A549 (cell line): ENCODE measurements around the gene DARS1. TPM values are rescaled to one million over a fixed set of nuclear protein-coding genes. Genes with fewer than 3 reads are reported as not detected.
"Not testable (repeated sequence)": the region's sequence is repeated elsewhere in the genome, so short reads cannot be mapped to it uniquely, and the experiment has no call there.

ENCODE experiments used
- ATAC-seq, 2 experiments: fragments of 200-7000 bp in 1 of 2; fragments of >200 bp in 1 of 2; cut with Nextera tagmentation in 1 of 2; cut with Tn5 transposase in 1 of 2; 3 replicates each; pipeline versions ENCODE4 v1.8.0 to v1.9.1; 2018 to 2020; ENCODE audit warnings: mild to moderate bottlenecking in 1 of 2, moderate library complexity in 1 of 2
- CTCF ChIA-PET: fragments of 300-600 bp; sonication (Branson Sonifier 250); formaldehyde crosslinking; extraction: SDS; loops from one replicate; lab custom pipeline; 2021; ENCODE audit warnings: antibody characterized with exemption, inconsistent platforms; lab: Yijun Ruan, JAX
- POLR2A ChIA-PET: fragments of 350-600 bp; formaldehyde crosslinking; extraction: SDS; loops from one replicate; lab custom pipeline; 2021; ENCODE audit warnings: antibody characterized with exemption, inconsistent platforms; lab: Yijun Ruan, JAX
- DNase-seq, 2 experiments: peaks; one replicate each; pipeline versions ENCODE4 v3.0.0 to v3.0.0-alpha.2; 2011 to 2016; ENCODE audit warnings: low read depth in 1 of 2, low spot score in 1 of 2
- FAIRE-seq: peaks from 2 replicates; lab custom pipeline; 2011; peaks lifted over from hg19 to GRCh38; lab: Jason Lieb, UNC
- H3K27ac ChIP-seq, 2 experiments: fragments of >200 bp; sonication (Bioruptor Twin); formaldehyde crosslinking; 3 replicates each; pipeline ENCODE4 v1.5.1; 2016 to 2017
- H3K4me1 ChIP-seq: fragments of >200 bp; sonication (Bioruptor Twin); formaldehyde crosslinking; 3 replicates; pipeline ENCODE4 v1.6.1; 2016
- H3K4me2 ChIP-seq: fragments of >200 bp; sonication (Bioruptor Twin); formaldehyde crosslinking; 3 replicates; pipeline ENCODE4 v1.6.1; 2016
- H3K4me3 ChIP-seq: fragments of >200 bp; sonication (Bioruptor Twin); formaldehyde crosslinking; 3 replicates; pipeline ENCODE4 v1.5.1; 2016
- H3K9me3 ChIP-seq: fragments of >200 bp; sonication (Bioruptor Twin); formaldehyde crosslinking; 3 replicates; pipeline ENCODE4 v1.6.1; 2016
- ATOH8 ChIP-seq: fragments of 250-450 bp; sonication (Bioruptor Pico); IDR thresholded peaks from 2 replicates; pipeline ENCODE4 v1.5.0; 2020; ENCODE audit warnings: low read depth, mild to moderate bottlenecking, moderate library complexity
- BCL3 ChIP-seq: fragments of >200 bp; sonication (Bioruptor Twin); formaldehyde crosslinking; IDR thresholded peaks from 3 replicates; pipeline ENCODE4 v1.6.1; 2016
- CBX2 ChIP-seq: fragments of 200-600 bp; sonication (generic); IDR thresholded peaks from 2 replicates; pipeline ENCODE4 v1.6.1; 2016; ENCODE audit warnings: low read depth, mild to moderate bottlenecking, borderline replicate concordance
- CHD2 ChIP-seq: fragments of 150-350 bp; IDR thresholded peaks from 2 replicates; pipeline ENCODE4 v1.6.1; 2014; ENCODE audit warnings: low read length; ENCODE audit not compliant: partially characterized antibody
- GATA3 ChIP-seq: IDR thresholded peaks from 2 replicates; pipeline ENCODE4 v1.6.1; 2012; ENCODE audit warnings: borderline replicate concordance
- HDAC2 ChIP-seq: fragments of 200-600 bp; sonication (generic); IDR thresholded peaks from 2 replicates; pipeline ENCODE4 v1.6.1; 2016
- JUN ChIP-seq, 2 experiments: fragments of >200 bp; sonication (Bioruptor Twin); formaldehyde crosslinking; IDR thresholded peaks; 2 replicates in 1 of 2; 3 replicates in 1 of 2; pipeline ENCODE4 v1.6.1; 2016 to 2017
- KDM5A ChIP-seq: fragments of 200-600 bp; sonication (generic); IDR thresholded peaks from 2 replicates; pipeline ENCODE4 v1.6.1; 2016; ENCODE audit warnings: antibody characterized with exemption, mild to moderate bottlenecking
- MAX ChIP-seq: IDR thresholded peaks from 2 replicates; pipeline ENCODE4 v1.6.1; 2012
- MAZ ChIP-seq: fragments of 150-350 bp; IDR thresholded peaks from 2 replicates; pipeline ENCODE4 v1.6.1; 2014; ENCODE audit warnings: antibody characterized with exemption, low read depth, low read length, borderline replicate concordance
- PBX3 ChIP-seq: IDR thresholded peaks from 2 replicates; pipeline ENCODE4 v1.6.1; 2012
- PHF8 ChIP-seq: fragments of 200-600 bp; sonication (generic); IDR thresholded peaks from 2 replicates; pipeline ENCODE4 v1.6.1; 2016; ENCODE audit warnings: low read depth, mild to moderate bottlenecking, antibody characterized with exemption, moderate library complexity, borderline replicate concordance
- REST ChIP-seq: fragments of 200-600 bp; sonication (generic); IDR thresholded peaks from 2 replicates; pipeline ENCODE4 v1.6.1; 2016; ENCODE audit warnings: antibody characterized with exemption, mild to moderate bottlenecking, moderate library complexity
- SREBF2 ChIP-seq: fragments of 450-650 bp; IDR thresholded peaks from 2 replicates; pipeline ENCODE4 v1.6.1; 2014; ENCODE audit warnings: mild to moderate bottlenecking, moderate library complexity
- TP53 ChIP-seq: fragments of 250-450 bp; sonication (Bioruptor Pico); IDR thresholded peaks from 2 replicates; pipeline ENCODE4 v1.5.0; 2021; ENCODE audit warnings: mild to moderate bottlenecking, moderate library complexity
- USF2 ChIP-seq: fragments of 450-650 bp; IDR thresholded peaks from 2 replicates; pipeline ENCODE4 v1.6.1; 2014; ENCODE audit warnings: antibody characterized with exemption
- ZFP36 ChIP-seq: fragments of 450-650 bp; IDR thresholded peaks from 2 replicates; pipeline ENCODE4 v1.6.1; 2014; ENCODE audit warnings: borderline replicate concordance; ENCODE audit not compliant: partially characterized antibody
- WGBS: methylation state at CpG from one replicate; pipeline ENCODE4 v1.1.6; 2017; ENCODE audit errors: missing lambda C conversion rate; 5-methylcytosine and 5-hydroxymethylcytosine counted together
- polyA plus RNA-seq, 4 experiments: library from polyadenylated mRNA; depleted of rRNA in 3 of 4; stranded (reverse); fragments of >200 nt; fragmentation: RNase III in 1 of 4; extraction: RNeasy Plus Mini Kit Qiagen cat#74134 plus additional on column Dnase treatment in 1 of 4; gene quantifications; 2 replicates in 3 of 4; 3 replicates in 1 of 4; pipeline ENCODE4 v1.2.3, GENCODE V29; 2011 to 2017

The DARS1 gene
- polyA plus RNA-seq, 2 of the 4 experiments (the other 2 are of a cell fraction), result 83.8 to 130 TPM

GRCh38 chr2:135885709-135886108 lies 99.7 kb downstream of the DARS1 start:
- CTCF ChIA-PET, result interaction anchor here (1.0 kb wide), 1 partner anchor 19 kb away, joined by 3 read pairs; no protein-coding TSS in a partner anchor

GRCh38 chr2:135882415-135882814 lies 103.0 kb downstream of the DARS1 start:
- no peak for TF ChIP-seq CBX2
- TF ChIP-seq HDAC2, result no peak
- no peak for TF ChIP-seq USF2
- no peak for TF ChIP-seq ZFP36
- no peak for TF ChIP-seq TP53 (CRISPR knock-in tag)
- no peak for TF ChIP-seq ATOH8
- no peak for TF ChIP-seq GATA3
- no peak for TF ChIP-seq JUN (IDR thresholded peaks at IDR 0.05)
- TF ChIP-seq MAX, result no peak
- no peak for TF ChIP-seq REST
- TF ChIP-seq MAZ, result no peak
- TF ChIP-seq CHD2, result no peak
- no peak for TF ChIP-seq PHF8
- H3K4me2 ChIP-seq, result no peak overlapping the region
- 56% methylated on average over 3 of the region's 3 CpGs for WGBS
- ChIA-PET POLR2A (no interaction called here), CTCF (no interaction called here)
- H3K27ac ChIP-seq, result no peak overlapping the region
- DNase-seq (no peak), ATAC-seq (no peak), FAIRE-seq (no peak)
- no peaks in the 10 kb centered on the region for H3K4me1 ChIP-seq
- H3K9me3 ChIP-seq, result no peaks in the 10 kb centered on the region
- no peak overlapping the region for H3K4me3 ChIP-seq

More at GRCh38 chr2:135885709-135886108, 99.7 kb downstream of the DARS1 start:
- 46% methylated on average over 4 of the region's 4 CpGs for WGBS
- POLR2A ChIA-PET, result no interaction called here
- TF ChIP-seq PBX3 (no peak), KDM5A (no peak), USF2 (no peak), SREBF2 (no peak), TP53 (CRISPR knock-in tag) (no peak), MAX (no peak), BCL3 (no peak)
- Histone ChIP-seq H3K4me2 (no peak overlapping the region), H3K9me3 (no peaks in the 10 kb centered on the region), H3K4me1 (no peaks in the 10 kb centered on the region), H3K4me3 (no peak overlapping the region), H3K27ac (no peak overlapping the region)
- no peak for DNase-seq
- no peak for FAIRE-seq
- peak in 1 of 2 experiments; percentile 30; a peak in 1 of 6 replicates for ATAC-seq

GRCh38 chr2:135876770-135877169 lies 108.7 kb downstream of the DARS1 start:
- CTCF ChIA-PET, result interaction anchor here (0.9 kb wide), 2 partner anchors 37 to 887 kb away, joined by 3 read pairs; no protein-coding TSS in a partner anchor
- FAIRE-seq, result not testable (repeated sequence)

More at GRCh38 chr2:135876770-135877169, 108.7 kb downstream of the DARS1 start:
- H3K4me1 ChIP-seq, result peaks cover 11% of the 10 kb centered on the region; the same call in 2 of the 3 replicates
- not testable (repeated sequence) for DNase-seq, H3K9me3 ChIP-seq
- H3K4me3 ChIP-seq, result peak overlapping the region; percentile 86
- peak overlapping the region; percentile 51 to 74; a peak in 4 of 6 replicates for H3K27ac ChIP-seq
- WGBS, result 84% methylated on average over 15 of the region's 15 CpGs
- POLR2A ChIA-PET, result interaction anchor here (0.6 to 1.0 kb wide), 5 partner anchors 10 to 134 kb away, joined by 3 to 5 read pairs (median 3); partner anchors contain the start of gene DARS1
- peak; percentile 4 to 7; a peak in 2 of 6 replicates for ATAC-seq
- H3K4me2 ChIP-seq, result peak overlapping the region; percentile 81
